ENCODE data around the gene KCNIP1. TPM values are rescaled to one million over a fixed set of nuclear protein-coding genes. Genes with fewer than 3 reads are reported as not detected.

Gene KCNIP1
- total RNA-seq, 4 donors from 2014 or later: not detected

- no peak overlapping the region for H3K4me3 ChIP-seq (ENCODE audit: low read depth, poor library complexity, severe bottlenecking)
- intact Hi-C loops (cut with DNase I; ENCODE audit: low total_unique reads): no loop called here
- WGBS, 2 donors: 33 to 36% methylated on average over 4 of the region's 4 CpGs
- no peak for TF ChIP-seq POLR2A (IDR thresholded peaks at IDR 0.05)
- no peak for TF ChIP-seq CTCF (IDR thresholded peaks at IDR 0.05)
- no peak for DNase-seq (ENCODE audit: low spot score in 2 of 2)
Observed at GRCh38 chr5:170716396-170716795, 212.6 kb downstream of the KCNIP1 start.

DNA sequence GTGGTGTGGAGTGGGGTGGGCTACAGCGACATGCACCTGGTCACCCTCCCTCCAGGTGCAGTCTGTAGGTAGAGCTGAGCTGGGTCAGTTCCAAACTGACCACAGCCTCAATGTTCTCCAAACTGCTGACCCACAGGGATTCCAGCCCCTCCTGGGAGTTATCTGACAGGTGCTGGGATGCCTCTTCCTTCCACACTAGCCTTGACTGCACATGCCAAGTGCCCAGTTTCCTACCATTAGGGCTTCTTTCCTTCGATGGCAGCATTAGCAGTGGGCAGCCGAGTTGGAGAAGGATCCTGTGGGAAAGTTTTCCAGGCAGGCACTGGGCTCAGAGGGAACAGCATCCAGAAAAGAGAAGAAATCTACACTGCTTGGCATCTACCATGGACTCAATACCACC is 215.7 kb downstream of the KCNIP1 start:
- no peak overlapping the region for H3K4me3 ChIP-seq (ENCODE audit: low read depth, poor library complexity, severe bottlenecking)
- 81 to 89% methylated on average over 3 of the region's 3 CpGs for WGBS, 2 donors
- TF ChIP-seq POLR2A (IDR thresholded peaks at IDR 0.05): no peak
- TF ChIP-seq CTCF (IDR thresholded peaks at IDR 0.05): no peak
- peak in 1 of 2 donors; percentile 66 for DNase-seq (ENCODE audit: low spot score in 2 of 2)
- intact Hi-C loops (cut with DNase I; ENCODE audit: low total_unique reads): no loop called here

- H3K4me3 ChIP-seq (ENCODE audit: low read depth, poor library complexity, severe bottlenecking): no peak overlapping the region
- TF ChIP-seq POLR2A (IDR thresholded peaks at IDR 0.05): no peak
- TF ChIP-seq CTCF (IDR thresholded peaks at IDR 0.05): no peak
- WGBS, 2 donors: 86 to 88% methylated on average over 4 of the region's 4 CpGs
- intact Hi-C loops (cut with DNase I; ENCODE audit: low total_unique reads): no loop called here
- no peak for DNase-seq (ENCODE audit: low spot score in 2 of 2)
Observed at GRCh38 chr5:170720179-170720578, 216.4 kb downstream of the KCNIP1 start.

DNA sequence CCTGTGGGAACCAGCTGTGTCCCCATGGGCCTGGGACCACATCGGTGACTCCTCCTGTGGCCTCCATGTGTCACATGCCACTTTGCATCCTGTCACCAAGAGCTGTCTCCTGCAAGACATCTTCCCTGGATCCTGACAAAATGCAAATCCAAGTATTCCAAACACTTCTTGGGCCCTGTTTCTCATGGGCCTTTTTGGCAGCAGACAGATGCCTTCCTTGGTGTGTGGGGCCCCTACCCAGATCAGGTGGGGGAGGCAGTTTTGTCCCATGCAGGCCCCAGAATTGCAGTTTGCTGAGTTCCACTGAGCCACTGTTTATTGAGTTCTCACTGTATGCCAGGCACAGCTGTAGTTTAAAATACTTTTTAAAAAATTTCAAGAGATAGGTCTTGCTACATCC is 217.2 kb downstream of the KCNIP1 start:
- TF ChIP-seq CTCF (IDR thresholded peaks at IDR 0.05): no peak
- TF ChIP-seq POLR2A (IDR thresholded peaks at IDR 0.05): no peak
- DNase-seq (ENCODE audit: low spot score in 2 of 2): peak in 1 of 2 donors; percentile 50
- intact Hi-C loops (cut with DNase I; ENCODE audit: low total_unique reads): no loop called here

GRCh38 chr5:170721681-170722080 is 217.9 kb downstream of the KCNIP1 start:
- no peak overlapping the region for H3K4me3 ChIP-seq (ENCODE audit: low read depth, poor library complexity, severe bottlenecking)
- TF ChIP-seq POLR2A (IDR thresholded peaks at IDR 0.05): no peak
- no peak for TF ChIP-seq CTCF (IDR thresholded peaks at IDR 0.05)
- intact Hi-C loops (cut with DNase I; ENCODE audit: low total_unique reads): no loop called here
- 83 to 84% methylated on average over 6 of the region's 6 CpGs for WGBS, 2 donors
- peak in 1 of 2 donors; percentile 13 for DNase-seq (ENCODE audit: low spot score in 2 of 2)

More for the DNA sequence above, 217.2 kb downstream of the KCNIP1 start:
- WGBS, 2 donors: 60 to 64% methylated on average over 1 of the region's 1 CpG
- H3K4me3 ChIP-seq (ENCODE audit: low read depth, poor library complexity, severe bottlenecking): no peak overlapping the region

- H3K4me3 ChIP-seq (ENCODE audit: low read depth, poor library complexity, severe bottlenecking): no peak overlapping the region
- no peak for DNase-seq (ENCODE audit: low spot score in 2 of 2)
- WGBS, 2 donors: 69 to 71% methylated on average over 3 of the region's 3 CpGs
- TF ChIP-seq CTCF (IDR thresholded peaks at IDR 0.05) (no peak), POLR2A (IDR thresholded peaks at IDR 0.05) (no peak)
- intact Hi-C loops (cut with DNase I; ENCODE audit: low total_unique reads): no loop called here
Observed at GRCh38 chr5:170722316-170722715, 218.5 kb downstream of the KCNIP1 start.
